Stimulated activated CD4-positive, alpha-beta T cell treated with anti-CD3 and anti-CD28 coated beads, TNF-alpha, amount 100 ng/mL, for 4 hours (primary cell): ENCODE data around the gene AGPAT1.
"Not testable (repeated sequence)": the region's sequence is repeated elsewhere in the genome, so short reads cannot be mapped to it uniquely, and the experiment has no call there.

Experiments
- DNase-seq, 3 experiments: peaks; one replicate each; pipeline ENCODE4 v3.0.0-alpha.2; 2020; ENCODE audit warnings: low read depth in 3 of 3

AGPAT1 gene

GRCh38 chr6:32175711-32176475, at the start of gene AGPAT1:
Gene AGPAT1, minus strand, starts transcription at chr6:32176084. Its CDS starts 4,588 bp downstream, at chr6:32171496.
- DNase-seq = peak; percentile 92 to 96 (median 96)

- DNase-seq = no peak
These were observed 48.8 kb upstream of the AGPAT1 start for GRCh38 chr6:32224696-32225095.

DNA sequence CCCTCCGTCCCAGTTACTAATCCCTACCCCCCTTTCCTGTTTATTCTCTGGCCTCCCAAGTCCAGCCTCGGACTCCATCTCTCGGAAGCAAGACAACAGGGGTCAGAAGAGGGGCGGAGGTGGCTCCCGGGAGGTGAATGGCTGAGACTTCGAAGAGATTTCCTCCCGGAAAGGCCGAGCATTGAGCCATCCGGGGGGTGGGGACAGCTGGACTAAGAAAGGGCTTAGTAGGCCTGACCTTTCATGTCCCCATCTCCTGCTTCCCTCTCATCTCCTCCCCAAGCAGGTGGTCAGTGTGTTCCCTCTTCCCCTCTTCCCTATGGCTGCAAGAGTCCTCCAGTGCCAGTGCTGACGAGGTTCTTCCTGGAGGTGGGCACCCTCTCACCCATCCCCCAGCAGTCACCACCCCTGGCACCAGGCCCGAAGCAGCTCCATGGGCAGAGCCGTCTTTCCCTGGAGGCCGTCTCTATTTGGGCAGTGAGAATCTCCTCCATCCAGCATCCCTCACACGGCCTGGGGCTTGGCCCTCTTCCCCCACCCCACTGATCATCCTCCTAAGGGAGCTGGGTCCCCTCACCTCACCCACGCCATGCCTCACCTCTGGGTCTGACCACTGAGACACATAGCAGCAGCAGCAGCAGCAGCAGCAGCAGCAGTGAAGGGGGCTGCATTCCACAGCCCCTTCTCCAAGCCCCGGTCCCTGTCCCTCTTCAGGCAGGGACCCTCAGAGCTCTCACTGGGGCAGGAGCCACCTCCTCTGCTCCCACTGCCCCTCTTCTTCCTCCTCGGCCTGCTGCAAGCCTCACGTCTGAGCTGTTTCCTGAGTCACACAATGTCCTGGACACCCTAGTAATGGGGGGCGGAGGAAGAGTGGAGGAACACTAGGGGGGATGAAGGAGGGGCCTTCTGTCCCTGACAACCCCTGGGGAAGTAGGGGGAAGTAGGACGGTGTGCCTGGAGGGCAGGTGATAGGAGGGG, 47.7 kb upstream of the AGPAT1 start, which contains the start of gene NOTCH4:
Gene NOTCH4 (minus strand): TSS at position 810 of the 978 bp plus-strand sequence. CDS start 139 bp downstream, at position 671.
- no peak for DNase-seq

GRCh38 chr6:32222333-32223230, 46.7 kb upstream of the AGPAT1 start:
- no peak for DNase-seq

DNA sequence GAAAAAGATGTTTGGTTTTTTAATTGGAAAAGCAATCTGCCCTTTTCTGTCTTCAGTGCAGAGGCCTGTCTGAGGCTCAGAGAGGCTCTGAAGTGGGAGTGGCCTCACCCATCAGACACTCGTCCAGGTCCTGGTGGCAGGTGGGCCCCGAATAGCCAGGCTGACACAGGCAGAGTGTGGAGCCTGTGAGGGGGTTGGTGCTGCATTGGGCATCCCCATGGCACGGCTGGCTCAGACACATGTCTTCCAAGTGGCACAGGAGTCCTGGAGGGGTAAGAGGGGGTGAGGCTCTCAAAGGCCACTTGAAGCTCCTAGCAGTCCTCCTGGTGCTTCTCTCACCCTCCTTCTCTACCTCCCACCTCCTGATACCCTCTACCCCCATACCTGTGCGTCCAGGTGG, 44.1 kb upstream of the AGPAT1 start:
- DNase-seq = no peak

GRCh38 chr6:32218167-32218566, 42.3 kb upstream of the AGPAT1 start:
- DNase-seq = no peak

DNA sequence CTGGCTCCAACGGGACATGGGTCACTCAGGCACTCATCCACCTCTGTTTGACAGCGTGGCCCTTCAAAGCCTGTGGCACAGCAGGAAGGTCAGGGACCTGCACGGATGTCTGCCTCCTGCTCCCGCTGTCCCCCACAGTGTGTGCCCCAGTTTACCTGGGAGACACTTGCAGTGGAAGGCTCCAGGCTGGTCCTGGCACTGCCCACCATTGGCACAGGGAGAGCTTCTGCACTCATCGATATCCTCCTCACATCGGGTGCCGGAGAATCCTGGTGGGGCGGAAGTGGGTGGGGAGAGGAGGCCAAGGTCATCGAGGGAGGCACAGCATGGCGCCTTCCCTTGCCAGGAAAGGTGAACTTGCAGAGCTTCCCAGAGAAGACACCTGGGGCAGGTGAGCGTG, 41.1 kb upstream of the AGPAT1 start:
- DNase-seq = no peak

GRCh38 chr6:32216285-32216684, 40.4 kb upstream of the AGPAT1 start:
- DNase-seq = no peak

DNA sequence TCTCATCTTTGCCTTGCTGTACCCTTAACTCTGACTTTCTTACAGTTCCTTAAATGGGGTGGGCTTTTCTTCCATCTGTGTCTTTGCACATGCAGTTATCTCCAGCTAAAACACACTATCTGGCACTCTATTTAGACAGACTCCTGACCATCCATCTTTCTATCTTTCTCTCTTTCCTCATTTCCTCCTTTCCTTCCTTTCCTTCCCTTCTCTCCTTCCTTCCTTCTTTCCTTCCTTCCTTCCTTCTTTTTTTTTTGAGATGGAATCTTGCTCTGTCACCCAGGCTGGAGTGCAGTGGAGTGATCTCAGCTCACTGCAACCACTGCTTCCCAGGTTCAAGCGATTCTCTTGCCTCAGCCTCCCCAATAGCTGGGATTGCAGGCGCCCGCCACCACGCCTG, 39.7 kb upstream of the AGPAT1 start:
- no peak for DNase-seq

DNA sequence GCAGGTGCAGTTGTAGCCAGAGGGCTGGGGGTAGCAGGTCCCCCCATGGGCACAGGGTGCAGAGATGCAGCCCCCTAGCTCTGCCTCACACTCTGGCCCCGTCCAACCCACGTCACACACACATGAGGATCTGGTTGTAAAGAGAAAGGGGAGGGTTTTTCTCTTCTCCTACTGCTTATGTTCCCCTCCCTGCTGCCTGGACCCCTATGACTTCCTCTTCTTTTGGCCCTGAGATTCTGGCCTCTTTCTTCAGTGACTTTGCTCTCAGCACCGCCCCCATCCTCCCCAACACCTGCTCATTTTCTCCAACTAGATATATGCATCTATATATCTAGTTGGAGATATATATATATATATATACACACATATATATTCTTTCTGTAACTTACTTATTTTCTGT, 38.2 kb upstream of the AGPAT1 start:
- DNase-seq = no peak

DNA sequence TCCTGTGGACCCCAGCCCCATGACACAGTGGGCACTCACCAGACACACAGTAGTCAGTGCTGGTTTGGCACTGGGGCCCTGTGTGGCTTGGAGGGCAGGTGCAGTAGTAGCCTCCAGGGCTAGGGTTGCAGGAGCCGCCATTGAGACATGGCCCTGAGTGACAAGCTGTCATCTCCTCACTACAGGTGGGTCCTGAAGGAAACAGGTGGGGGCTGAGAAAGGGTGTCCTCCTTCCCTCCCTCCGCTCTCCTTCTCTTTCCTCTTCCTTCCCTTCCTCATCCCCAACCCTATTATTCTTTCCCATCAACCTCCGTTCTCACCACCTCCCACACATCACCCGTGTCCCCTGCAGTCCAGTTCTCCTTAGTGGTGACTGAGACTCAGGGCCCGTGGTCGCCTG, 37.8 kb upstream of the AGPAT1 start:
- no peak for DNase-seq

GRCh38 chr6:32212076-32212760, 36.3 kb upstream of the AGPAT1 start:
- no peak for DNase-seq

DNA sequence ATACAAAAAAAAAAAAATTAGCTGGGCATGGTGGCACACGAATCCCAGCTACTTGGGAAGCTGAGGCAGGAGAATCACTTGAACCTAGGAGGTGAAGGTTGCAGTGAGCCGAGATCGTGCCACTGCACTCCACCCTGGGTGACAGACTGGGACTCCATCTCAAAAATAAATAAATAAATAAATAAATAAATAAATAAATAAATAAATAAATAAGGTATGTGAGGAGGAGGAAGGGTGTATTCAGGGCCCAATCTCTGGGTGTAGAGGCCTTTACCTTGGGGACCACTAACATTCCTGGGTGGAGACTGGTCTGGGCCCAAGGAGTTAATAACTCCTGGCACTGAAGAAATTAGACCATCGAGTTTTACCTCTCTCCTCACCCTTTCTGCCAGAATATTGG, 35.5 kb upstream of the AGPAT1 start:
- DNase-seq = not testable (repeated sequence)

GRCh38 chr6:32210191-32210601, 34.3 kb upstream of the AGPAT1 start:
- no peak for DNase-seq

DNA sequence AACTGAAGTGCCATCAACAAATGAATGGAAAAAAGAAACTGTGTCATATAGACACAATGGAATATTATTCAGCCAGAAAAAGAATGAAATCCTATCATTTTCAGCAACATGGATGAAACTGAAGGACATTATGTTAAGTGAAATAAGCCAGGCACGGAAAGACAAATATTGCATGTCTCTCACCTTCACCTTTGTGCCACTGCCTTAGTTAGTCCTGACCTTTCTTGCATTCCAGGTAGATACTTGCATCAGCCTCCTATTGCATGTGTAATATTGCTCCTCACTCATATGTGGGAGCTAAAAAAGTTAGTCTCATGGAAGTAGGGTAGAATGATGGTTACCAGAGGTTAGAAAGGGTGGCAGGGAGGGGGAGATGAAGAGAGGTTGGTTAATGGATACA, 33.1 kb upstream of the AGPAT1 start:
- DNase-seq = no peak

GRCh38 chr6:32204268-32204715, 28.4 kb upstream of the AGPAT1 start:
- no peak for DNase-seq

- no peak for DNase-seq
These were observed 27.8 kb upstream of the AGPAT1 start for GRCh38 chr6:32203426-32204267.

GRCh38 chr6:32202186-32202585, 26.3 kb upstream of the AGPAT1 start:
- no peak for DNase-seq

DNA sequence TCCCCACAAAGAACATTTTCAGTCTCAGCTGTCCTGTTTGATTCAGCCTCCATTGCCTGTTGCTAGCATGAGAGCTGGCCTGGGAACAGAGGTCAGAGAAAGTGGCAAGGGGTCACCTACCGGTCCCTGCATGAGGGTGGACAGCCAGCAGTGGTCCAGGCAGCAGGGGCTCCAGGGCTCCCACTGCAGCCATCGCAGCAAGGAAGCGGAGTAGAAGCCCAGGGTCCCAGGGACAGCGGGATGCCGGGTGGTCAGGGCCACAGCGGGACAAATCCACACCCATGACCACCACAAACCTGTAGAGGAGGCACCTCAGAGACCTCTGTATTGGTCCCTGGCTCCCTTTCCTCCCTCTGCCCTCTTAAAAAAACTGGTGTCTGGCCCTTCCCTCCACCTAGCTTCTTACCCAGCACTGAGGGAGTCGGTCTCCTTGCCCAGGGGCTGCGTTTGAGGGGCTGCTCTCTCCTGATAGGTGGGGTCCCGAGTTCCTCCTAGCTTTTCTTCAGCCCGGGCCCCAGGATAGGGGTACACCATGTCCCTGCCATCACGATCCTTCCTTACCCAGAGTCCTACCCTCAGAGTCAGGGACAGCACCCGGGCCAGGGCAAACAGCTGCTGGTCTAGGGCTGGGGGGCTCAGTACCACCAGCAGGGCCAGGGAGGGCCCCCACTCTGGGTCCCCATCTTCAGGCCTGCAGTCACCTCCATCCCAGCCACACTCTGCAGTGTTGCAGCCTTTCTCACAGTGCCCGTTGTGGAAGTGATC, 25.0 kb upstream of the AGPAT1 start:
- no peak for DNase-seq
